ENCODE results near the gene PHOX2A.

GRCh38 chr11:72209101-72209500, 34.9 kb downstream of the PHOX2A start:
- TF ChIP-seq GATA3 (IDR thresholded peaks at IDR 0.05; ENCODE audit: low read depth, low read length) (no peak), GATA2 (IDR thresholded peaks at IDR 0.05; ENCODE audit: low read depth, low read length) (no peak)

All from SH-SY5Y (cell line).